Stimulated activated CD4-positive, alpha-beta T cell treated with anti-CD3 and anti-CD28 coated beads, Interleukin-15, amount 100 ng/mL, for 24 hours (primary cell): Measurements from ENCODE around the gene CPT1A.

Experiments
- DNase-seq: peaks from one replicate; pipeline ENCODE4 v3.0.0-alpha.2; 2020

CPT1A gene

DNA sequence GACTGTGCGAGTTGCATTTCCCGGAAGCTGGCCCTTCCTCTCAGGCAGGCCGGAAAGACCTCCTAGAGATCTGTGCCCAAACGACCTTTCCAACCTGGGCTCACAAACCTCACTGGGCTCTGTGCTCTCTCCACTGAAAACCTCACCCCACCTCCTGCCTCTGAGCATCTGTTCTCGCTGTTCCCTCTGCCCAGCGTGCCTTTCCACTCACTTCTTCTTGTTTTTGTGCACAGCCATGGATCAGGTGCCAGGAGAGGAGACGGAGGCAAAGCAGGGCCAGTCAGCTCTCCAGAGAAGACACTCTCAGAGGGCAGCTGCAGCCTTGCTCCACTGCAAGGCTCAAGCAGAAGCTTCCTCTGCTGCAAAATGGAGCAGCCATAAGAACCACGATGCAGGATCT is 10.9 kb upstream of the CPT1A start:
- DNase-seq, result no peak

DNA sequence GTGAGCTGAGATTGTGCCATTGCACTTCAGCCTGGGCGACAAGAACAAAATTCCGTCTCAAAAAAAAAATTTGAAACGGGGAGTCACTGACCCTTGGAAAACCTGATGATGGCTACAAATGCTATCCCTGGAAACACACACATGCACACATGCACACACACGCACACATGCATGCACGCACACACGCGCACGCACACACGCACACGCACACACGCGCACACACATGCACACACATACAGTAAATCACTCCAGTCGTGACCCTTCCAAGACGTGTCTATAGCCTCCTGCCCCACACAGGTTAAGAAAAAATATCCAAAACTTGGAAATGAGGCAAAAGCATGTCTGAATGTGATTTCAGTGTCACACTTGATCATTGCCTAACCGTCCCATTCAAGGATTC is 6.7 kb upstream of the CPT1A start:
- DNase-seq, result no peak

DNA sequence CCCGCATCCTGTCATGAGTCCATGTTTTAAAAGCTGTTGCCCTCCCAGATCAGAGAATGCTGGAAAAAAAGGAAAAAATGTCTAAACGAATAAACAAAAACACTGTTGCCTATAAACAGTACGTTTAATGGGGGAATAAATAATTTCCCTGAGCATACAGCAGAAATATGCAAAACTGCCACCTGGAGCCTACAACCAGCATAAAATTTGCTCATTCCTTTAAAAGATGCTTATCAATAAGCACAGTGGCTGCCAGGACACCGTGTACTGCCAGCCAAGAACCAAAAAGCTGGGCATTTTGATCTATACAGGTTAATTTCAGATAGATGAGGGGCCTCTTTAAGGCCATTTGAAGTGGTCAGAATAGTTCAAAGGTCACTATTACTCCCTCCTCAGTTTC is 5.7 kb upstream of the CPT1A start:
- DNase-seq, result no peak

DNA sequence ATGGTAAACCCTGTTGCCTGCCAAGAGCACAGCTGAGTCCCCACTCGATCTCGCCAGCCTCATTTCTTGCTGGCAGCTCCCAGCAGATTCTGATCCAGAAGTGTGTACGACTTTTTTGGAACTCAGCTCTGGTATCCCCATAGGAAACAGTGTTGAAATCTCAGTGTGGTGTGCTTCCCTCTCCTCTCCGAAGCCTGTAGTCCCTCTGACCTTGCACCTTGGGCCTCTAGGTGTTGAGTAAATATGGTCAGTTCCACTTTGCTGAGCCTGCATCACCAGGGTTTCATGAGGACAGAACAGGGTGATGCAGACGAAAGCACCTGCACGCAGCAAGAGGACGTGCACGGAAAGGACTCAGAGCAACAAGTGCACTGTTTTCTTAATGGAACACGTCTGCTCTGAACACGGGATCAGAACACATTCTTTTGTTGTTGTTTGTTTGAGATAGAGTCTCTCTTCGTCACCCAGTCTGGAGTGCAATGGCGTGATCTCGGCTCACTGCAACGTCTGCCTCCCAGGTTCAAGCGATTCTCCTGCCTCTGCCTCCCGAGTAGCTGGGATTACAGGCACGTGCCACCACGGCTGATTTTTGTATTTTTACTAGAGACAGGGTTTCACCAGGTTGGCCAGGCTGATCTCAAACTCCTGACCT is 3.8 kb upstream of the CPT1A start:
- DNase-seq, result no peak

DNA sequence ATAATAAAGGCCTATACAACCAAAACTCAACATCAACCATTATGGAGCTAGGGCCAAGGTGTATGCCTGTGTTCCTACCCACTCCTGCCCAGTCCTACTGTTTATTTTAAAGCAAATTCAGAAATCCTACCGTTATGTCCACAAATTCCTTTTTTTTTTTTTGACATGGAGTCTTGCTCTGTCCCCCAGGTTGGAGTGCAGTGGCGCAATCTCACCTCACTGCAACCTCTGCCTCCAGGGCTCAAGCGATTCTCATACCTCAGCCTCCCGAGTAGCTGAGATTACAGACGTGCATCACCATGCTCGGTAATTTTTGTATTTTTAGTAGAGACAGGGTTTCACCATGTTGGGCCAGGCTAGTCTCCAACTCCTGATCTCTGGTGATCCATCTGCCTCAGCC is 3.1 kb upstream of the CPT1A start:
- no peak for DNase-seq

DNA sequence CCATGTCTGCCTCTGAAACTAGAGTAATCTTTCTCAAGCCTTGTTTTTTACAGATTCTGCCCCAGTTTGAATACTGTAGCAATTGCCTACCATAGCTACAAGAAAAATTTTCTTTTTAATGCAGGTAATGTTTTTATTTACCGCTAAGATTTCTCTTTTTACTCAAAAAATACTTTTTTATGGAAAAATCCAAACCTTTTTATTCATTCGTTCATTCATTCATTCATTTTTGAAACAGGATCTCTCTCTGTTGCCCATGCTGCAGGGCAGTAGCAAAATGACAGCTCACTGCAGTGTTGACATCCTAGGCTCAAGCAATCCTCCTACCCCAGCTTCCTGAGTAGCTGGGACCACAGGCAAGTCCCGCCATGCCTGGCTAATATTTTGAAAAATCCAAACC is 2.7 kb upstream of the CPT1A start:
- DNase-seq, result no peak

DNA sequence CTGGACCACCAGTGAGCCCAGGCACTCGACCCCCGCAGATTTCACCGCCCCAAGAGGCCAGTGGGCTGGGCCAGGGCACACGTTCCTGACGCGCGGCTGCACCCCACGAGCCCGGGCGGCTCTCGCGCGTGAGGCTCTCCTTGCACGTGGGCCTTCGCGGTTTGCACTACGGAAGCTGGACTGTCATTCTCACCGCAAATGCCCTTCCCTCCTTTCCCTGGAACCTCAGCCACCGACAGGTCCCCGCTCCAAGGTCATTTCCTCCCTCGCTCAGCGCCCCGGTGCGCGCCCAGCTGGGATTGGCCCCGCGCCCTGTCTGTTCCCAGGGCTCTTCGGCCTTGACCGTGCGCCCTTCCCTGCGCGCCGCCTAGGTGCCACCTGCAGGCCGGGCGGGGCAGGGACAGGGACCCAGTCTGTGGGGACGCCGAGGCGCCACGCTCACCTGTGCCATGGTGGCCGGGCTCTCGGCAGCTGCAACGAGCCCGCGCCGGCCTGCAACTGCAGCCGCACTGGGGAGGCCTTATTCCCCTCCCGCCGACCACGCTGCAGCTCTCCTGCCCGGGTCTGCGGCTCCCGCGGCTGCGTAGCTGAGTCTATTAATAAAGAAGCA is 2.1 kb upstream of the CPT1A start:
- DNase-seq, result peak; percentile 85

DNA sequence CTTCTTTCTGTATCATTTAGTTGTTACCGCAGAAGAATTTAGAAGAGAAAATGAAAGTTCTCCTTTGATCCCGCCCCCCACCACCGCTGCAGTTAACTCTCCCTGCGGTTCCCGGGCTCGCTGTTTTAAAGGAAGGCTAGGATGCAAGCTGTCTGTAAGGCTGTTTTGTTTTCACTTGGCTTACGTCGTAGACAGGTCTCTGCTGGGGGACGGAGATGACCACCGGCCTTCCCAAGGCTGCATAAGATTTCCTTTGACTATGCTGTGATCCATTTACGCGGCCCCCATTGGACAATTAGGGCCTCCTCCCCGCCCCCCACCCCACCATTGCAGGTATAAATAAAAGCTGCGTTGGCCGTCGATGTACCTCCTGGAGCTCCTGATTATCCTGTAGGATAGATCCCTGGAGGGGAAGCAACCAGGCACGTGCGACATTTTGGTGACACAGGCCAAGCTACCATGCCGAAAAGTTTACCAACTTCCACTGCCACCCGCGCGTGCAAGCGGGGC is 1.4 kb upstream of the CPT1A start:
- DNase-seq, result peak; percentile 70

DNA sequence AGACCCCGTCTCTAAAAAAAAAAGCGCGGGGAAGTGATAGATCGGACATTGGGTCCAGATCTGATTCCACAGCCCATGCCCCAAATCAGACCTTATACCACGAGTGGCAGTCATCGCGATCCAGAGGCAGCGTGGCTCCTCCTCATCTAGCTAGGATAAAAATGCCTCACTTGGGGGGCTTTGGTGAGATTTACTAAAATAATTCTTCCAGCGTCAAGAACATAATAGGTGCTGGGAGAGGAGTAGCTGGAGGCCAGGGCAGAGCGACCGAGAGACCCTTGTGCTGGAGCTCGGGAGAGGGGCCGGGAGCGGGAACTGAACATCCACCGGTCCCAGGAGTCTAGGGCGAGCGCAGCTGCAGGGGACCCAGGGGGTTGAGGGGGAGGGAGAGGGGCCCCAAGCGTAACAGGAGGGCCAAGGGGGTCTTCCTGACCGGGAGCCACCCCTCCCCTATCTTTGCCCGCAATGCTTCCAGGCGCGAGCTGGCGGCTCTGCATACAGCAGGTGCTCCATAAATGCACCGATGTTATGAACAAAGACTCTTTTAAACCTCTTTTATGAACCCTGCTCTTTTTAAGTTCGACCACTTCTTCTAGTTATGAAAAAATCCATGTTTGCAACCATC is 823 bp upstream of the CPT1A start:
- DNase-seq, result no peak

DNA sequence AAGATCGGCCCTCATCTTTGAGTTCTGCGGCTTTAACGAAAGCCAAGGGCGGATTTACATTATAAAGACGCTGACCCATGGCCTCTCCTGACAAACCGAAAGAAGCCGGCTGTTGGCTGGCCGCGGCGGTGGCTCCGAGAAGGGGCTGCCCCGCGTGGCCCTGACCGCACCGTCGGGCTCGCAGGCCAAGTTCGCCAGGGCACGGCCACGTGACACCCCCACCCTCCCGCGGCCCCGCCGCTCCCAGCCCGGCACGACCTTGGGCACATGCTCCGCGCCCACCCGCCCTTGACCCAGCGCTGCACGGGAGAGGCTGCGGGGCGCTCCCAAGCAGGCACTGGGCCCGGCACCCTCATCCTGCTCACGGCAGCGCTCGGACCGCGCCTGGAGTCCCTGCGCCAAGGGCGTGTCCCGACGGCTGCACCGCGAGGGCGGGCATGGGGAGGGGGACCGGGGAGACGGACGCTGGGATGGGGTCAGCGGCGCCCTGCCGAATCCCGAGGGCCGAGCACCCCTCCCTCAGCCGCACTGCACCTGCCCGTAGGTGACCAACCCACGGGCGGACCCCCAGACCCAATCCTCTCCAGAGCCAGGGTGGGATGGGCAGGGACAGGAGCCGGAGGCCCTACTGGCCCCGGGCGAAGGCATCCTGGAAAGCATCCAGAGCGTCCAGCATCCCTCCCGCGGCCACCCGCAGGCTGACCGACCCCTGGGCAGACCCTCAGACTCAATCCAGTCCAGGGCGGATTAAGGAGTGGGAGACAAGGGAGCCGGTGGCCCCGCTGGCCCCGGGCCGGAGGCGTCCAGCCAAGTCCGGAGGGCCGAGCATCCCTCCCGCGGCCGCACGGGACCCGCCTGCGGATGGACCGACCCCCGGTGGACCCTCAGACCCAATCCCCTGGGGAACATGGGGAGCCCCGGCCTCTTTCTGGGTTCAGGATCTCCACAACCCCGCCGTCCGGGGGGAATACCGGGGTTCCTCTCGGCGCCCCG is 759 bp downstream of the CPT1A start:
- DNase-seq, result peak; percentile 49

DNA sequence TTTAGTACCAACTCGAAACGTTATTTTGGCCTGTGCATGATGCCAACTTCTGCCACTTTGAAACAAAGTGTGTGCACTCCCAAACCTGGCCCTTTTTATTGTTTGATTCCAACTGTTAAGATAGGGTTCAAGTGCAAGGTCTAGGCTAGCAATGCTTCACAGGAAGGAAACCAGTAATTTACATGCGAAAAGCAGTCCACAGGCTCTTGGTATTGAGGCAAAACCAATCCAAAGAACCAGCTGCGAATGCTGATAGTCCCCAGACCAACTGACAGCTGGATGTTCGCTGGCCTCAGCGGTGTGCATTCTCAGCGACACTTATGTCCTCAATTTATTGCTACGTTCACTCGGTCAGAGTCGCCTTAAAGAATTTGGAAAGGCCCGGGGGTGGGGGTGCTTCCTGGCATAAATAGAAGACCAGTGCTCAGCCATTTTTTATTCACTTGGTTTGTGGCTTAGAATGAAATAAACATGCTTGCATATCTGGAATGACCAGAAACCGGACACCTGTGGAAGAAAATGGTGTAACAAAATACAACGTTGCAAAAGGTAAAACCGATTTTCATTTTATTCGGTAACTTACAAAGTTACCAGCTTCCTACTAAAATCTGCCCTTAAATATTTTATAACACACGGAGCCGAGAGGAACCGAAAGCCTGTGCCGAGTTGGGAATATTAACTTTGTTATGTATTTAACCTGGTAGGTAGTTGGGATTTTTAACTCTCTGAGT is 1.6 kb downstream of the CPT1A start:
- DNase-seq, result no peak

DNA sequence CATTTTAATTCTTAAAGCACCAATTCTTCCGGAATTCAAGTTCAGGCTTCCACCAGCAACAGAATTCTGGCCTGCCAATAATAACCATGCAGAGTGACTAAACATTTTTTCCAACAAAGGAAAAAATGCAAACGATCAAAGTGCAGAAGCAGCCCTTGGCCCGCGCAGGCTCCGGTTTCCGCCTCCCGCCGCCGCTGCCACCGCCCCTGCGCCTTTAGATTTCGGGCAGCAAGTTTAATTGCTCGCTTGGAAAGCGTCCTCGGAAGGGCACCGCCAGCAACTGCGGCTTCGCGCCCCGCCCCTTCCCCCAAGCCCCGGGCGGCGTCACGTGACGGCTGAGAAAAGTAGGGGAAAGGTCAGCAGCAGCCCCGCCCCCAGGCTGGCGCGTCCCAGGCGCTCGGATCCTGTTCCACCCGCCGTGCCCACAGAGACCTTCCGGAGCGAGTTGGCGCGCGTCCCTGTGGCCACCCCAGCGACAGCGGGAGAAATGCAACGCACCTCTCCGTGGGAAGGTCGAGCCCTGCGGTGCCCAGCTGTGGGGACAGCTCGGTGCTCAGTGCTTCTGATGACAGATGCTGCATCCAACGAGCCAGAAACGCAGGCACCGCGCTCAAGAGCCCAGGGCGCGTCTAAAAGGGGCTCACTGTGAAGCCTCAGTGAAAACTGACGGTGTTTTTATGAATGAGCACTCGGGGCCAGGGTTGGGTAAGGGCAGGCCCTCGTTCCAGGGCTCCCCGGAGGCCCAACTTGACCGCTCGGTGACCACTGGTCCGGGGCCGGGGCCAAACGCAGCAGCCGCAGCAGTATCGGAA is 2.5 kb downstream of the CPT1A start:
- peak; percentile 97 for DNase-seq

DNA sequence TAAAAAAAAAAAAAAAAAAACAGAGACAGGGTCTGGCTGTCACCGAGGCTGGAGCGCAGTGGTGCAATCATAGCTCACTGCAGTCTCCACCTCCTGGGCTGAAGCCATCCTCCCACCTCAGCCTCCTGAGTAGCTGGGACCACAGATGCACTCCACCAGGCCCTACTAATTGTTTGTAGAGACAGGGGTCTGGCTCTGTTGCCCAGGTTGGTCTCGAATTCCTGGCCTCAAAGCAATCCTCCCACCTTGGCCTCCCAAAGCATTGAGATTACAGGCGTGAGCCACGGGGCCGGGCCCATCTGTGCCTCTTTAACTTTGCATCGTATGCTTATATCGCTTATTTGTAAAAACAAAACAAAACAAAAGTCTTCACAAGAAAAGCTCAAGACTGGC is 3.1 kb downstream of the CPT1A start:
- DNase-seq, result peak; percentile 26

DNA sequence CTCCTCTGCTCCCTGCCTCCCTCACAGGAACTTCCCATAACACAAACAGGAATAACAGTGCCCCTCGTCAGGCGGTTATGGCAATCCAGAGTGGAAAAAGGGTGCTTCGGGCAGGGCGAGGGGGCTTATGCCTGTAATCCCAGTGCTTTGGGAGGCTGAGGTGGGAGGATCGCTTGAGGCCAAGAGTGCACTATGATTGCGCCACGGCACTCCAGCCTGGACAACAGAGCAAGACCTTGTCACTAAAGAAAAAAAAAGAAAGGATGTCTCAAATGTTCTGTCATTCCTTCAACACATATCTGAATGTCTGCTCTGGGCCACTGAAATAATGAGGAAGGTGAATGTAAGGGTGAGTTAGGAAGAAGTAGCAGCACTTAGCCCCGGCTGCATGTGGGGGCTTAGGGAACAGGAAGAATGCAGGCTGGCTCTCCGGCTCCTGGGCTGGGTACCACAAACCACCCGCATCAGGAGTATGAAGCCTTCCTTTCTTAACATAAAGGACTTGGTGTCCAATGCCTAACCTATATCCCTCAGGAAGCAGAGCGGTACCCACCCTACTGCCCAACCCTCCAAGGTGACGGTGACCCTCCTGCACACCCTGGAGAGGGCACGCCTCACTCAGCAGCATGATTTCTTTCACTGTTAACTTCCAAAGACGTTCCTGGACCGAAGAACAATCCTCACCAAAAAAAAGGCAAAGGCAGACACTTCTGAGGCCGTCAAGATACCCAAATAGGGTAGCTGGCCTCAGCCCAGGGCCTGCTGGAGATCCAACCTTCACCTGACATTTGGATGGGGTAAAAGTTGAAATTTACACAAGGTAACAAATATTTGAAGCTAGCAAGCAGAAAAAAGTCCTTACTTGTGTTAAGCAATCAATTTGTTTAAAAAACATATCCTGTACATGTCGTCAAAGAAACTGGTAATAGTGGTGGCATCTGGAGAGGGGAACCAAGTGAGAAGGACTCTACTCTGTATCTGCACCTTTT is 3.8 kb downstream of the CPT1A start:
- no peak for DNase-seq

DNA sequence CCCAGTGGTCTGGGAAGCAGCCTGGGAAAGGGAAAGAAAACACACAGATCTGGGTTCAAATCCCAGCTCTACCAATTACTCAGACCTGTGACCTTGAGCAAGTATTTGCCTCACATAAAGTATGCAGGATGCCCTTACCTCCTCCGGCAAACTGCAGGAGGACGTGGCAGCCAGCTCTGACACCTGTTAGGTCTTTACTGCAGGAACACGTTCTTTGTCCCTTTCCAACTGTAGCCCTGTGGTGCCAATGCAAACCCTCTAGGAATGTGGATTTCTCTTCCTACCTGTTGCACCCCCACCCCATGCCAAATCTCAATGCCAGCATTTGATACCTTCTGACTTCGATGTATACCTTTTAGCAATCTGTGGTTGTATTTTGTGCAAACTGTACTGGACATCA is 6.0 kb downstream of the CPT1A start:
- DNase-seq, result no peak

DNA sequence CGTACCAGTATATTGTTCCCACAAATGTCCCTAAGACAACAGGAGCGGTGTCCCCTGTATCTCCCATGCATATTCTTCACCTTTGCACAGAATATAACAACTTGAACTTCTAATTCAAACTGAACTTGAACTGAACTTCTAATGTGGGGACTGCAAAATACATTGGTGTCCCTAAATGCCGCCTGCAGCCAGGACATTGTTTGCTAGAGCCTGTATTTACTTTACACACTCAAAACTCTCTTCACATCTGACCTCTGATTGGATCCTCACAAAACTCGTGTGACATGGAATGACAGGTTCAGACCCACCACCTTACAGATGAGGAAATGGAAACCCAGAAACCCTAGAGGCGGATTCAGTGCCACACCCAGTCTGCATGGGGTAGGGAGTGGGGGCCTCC is 6.4 kb downstream of the CPT1A start:
- DNase-seq, result no peak

DNA sequence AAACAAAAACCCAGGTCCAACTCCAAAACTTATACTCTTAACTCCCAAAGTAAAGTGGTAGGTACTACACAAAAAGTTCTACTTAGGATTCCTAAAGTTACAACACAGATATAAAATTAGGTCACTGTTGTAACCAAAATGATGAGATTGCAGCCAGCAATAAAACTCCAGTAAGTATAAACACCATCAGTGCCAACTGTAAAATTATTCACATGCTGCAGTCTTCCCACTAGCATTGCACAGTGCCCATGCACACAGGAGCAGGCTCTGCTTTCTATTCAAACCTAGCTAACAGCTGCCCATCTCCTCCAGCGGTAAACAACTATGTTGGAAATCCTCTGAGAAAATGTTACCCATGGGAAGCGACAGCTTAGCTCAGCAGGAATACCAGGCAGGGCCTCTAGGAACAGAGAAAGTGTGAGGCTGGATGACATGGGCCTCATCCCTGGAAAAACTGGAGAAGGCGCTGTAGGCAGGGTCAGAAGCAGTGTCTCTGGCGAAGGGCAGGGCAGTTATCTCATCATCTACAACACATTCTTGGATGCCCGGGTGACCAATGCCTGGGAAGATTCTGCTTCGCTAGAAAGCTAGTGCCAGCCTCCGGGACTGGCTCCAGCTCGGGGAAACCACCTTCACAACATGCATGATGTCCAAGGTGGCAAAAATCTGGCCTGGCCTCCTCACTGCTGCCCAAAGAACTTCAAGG is 9.1 kb downstream of the CPT1A start:
- no peak for DNase-seq

DNA sequence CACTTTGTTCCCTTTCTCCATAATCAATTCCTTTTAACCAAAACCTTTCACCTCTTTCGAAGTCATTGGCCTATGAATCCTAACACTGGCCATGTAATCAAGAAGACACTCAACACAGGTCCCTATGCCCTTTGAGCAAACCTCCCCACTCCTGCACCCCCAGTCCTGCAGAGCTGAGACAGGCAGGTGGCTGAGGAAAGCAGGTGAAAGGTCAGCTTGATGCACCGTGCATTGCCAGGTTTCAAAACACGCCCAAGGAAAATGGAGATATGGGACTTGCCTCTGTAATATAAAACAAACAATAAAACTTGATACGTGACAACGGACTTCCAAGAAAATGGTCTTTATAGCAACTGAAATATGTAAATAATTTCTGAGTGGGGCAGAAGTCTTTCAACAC is 10.6 kb downstream of the CPT1A start:
- DNase-seq, result no peak

DNA sequence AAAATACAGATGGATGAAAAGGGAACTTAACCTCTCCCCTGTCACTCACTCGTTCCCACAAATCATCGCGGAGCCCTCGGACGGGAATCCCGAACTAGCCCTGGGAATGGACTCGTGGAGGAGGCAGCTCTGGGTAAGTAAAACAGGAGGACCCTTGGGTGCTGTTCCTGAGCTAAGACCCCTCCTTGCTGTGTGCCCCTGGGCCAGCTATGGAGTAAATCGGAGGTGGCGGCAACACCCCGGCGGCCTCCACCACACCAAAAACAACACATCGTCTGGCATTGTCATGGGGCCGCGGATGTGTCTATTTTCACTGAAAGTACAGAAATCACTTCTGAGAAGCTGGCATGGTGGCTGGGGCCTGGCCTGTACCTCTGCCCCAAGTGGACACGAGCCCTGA is 12.1 kb downstream of the CPT1A start:
- DNase-seq, result no peak

DNA sequence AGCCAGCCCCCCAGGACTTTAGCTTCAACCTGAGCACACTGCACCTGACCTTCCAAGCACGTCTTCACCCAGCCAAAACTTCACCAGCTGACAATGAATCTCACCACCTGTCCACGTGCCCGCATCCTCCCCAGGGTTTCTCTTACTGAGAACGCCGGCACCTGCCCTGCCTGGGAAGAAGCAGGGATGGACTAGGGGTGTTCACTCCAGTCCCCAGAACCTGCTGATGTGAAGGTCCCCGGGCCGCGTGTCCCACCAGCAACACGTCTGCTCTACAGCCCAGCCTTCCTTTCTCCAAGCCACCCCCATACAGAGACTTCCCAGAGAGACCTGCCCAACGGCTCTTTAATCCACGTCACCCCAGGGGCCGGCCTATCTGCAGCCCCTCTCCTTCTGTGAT is 12.8 kb downstream of the CPT1A start:
- no peak for DNase-seq
